Effector memory CD4-positive, alpha-beta T cell (primary cell): ENCODE measurements around the gene ROCK2.
"Not testable (repeated sequence)": the region's sequence is repeated elsewhere in the genome, so short reads cannot be mapped to it uniquely, and the experiment has no call there.

ENCODE experiments used
- DNase-seq, 3 donors: peaks; one replicate each; pipeline ENCODE4 v3.0.0-alpha.2; 2020
- H3K27ac ChIP-seq: 2 replicates; pipeline ENCODE4 v1.7.0; 2013; ENCODE audit warnings: mild to moderate bottlenecking, low read length, moderate library complexity; ENCODE audit not compliant: insufficient read depth, poor library complexity, severe bottlenecking
- H3K27me3 ChIP-seq: replicated peaks from 2 replicates; pipeline ENCODE4 v1.7.0; 2013; ENCODE audit warnings: mild to moderate bottlenecking, low read length; ENCODE audit not compliant: insufficient read depth, control insufficient read depth, poor library complexity, severe bottlenecking
- H3K36me3 ChIP-seq: 2 replicates; pipeline ENCODE4 v1.7.0; 2013; ENCODE audit warnings: mild to moderate bottlenecking, low read length, moderate library complexity; ENCODE audit not compliant: control insufficient read depth, insufficient read depth
- H3K4me1 ChIP-seq: 2 replicates; pipeline ENCODE4 v1.7.0; 2013; ENCODE audit warnings: low read length, mild to moderate bottlenecking; ENCODE audit not compliant: control insufficient read depth, insufficient read depth, poor library complexity, severe bottlenecking
- H3K4me3 ChIP-seq: 2 replicates; pipeline ENCODE4 v1.7.0; 2013; ENCODE audit warnings: low read length, low read depth, mild to moderate bottlenecking; ENCODE audit not compliant: insufficient read depth, poor library complexity, severe bottlenecking
- H3K9me3 ChIP-seq: 2 replicates; pipeline ENCODE4 v1.7.0; 2013; ENCODE audit warnings: mild to moderate bottlenecking, low read length, moderate library complexity; ENCODE audit not compliant: control insufficient read depth

Gene ROCK2

DNA sequence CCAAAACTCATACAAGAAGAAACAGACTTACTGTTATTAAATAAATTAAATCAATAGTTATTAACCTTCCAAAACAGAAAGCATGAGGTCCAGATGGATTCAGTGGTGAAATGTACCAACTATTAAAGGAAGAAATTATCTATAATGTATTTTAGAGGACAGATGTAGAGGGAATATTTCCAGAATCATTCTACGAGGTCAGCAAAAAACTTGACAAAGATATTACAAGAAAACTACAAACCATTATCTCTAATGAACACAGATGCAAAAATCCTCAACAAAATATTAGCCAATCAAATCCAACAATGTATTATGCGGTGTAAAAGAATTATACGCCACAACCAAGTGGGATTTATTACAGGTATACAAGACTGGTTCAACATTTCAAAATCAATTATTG lies 63.7 kb downstream of the ROCK2 start:
- Histone ChIP-seq H3K4me1 (no peaks in the 10 kb centered on the region), H3K27ac (no peak overlapping the region), H3K4me3 (no peak overlapping the region), H3K36me3 (peaks cover 11% of the 10 kb centered on the region), H3K27me3 (no peaks in the 10 kb centered on the region), H3K9me3 (no peaks in the 10 kb centered on the region)
- DNase-seq = no peak

DNA sequence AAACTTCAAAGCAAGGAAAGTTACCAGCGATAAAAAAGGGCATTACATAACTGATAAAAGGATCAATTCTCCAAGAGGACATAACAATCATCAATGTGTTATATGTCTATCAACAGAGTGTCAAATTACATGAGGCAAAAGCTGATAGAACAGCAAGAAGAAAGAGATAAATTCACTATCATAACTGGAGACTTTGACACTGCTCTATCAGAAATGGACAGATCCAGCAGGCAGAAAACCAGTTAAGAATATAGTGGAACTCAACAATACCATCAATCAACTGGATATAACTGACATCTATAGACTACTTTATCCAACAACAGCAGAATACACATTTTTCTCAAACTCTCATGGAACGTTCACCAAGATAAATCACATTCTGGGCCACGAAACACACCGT lies 65.0 kb downstream of the ROCK2 start:
- no peaks in the 10 kb centered on the region for H3K27me3 ChIP-seq
- DNase-seq = no peak
- H3K4me3 ChIP-seq = no peak overlapping the region
- H3K36me3 ChIP-seq = peaks cover 7% of the 10 kb centered on the region
- H3K27ac ChIP-seq = no peak overlapping the region
- no peaks in the 10 kb centered on the region for H3K4me1 ChIP-seq
- no peaks in the 10 kb centered on the region for H3K9me3 ChIP-seq

DNA sequence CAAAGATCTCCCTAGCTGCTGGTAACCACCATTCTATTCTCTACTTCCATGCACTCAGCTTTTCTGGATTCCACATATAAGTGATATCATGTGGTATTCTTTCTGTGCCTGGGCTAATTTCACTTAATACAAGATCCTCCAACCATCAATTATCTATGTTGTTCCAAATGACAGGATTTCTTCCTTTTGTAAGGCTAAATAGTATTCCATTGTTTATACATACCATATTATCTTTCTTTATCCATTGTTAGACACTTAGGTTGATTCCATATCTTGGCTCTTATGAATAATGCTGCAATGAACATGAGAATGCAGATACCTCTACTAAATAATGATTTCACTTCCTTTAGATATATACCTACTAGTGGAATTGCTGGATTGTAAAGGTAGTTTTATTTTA lies 66.2 kb downstream of the ROCK2 start:
- no peak for DNase-seq
- H3K27ac ChIP-seq = no peak overlapping the region
- H3K27me3 ChIP-seq = no peaks in the 10 kb centered on the region
- H3K36me3 ChIP-seq = peaks cover 4% of the 10 kb centered on the region
- H3K4me3 ChIP-seq = no peak overlapping the region
- no peaks in the 10 kb centered on the region for H3K4me1 ChIP-seq
- no peaks in the 10 kb centered on the region for H3K9me3 ChIP-seq

DNA sequence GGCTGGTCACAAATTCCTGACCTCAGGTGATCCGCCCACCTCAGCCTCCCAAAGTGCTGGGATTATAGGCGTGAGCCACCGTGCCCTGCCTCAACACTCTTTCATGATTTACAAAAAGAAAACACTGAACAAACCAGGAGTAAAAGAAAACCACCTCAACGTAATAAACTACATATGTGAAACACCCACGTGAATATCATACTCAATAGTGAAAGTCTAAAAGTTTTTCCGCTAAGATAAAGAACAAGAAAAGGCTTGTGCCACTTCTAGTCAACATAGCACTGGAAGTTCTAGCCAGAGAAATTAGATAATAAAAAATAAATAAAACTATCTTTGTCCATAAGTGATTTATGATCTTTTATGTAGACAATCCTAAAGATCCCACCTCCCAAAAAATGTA lies 68.5 kb downstream of the ROCK2 start:
- no peaks in the 10 kb centered on the region for H3K4me1 ChIP-seq
- no peaks in the 10 kb centered on the region for H3K9me3 ChIP-seq
- no peak overlapping the region for H3K4me3 ChIP-seq
- H3K27me3 ChIP-seq = no peaks in the 10 kb centered on the region
- H3K27ac ChIP-seq = no peak overlapping the region
- no peak for DNase-seq
- peaks cover 6% of the 10 kb centered on the region for H3K36me3 ChIP-seq

DNA sequence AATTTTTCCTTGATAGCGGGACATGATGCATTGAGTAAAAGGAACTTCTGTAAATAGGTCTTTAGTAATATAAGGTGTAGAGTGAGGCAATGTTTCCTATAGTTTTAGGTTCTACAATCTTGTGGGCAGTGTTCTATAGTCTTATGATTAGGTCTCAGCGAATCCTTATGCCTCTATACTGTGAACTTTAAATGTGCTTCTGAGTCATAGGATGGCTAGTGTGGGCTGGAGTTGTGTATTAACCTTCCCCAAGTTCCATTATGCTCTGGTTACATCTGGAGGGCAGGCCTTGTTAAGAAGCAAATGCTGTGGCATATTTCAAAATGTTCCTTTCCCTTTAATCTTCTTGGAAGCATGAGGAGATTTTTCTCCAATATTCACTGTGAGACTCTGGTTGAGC lies 73.5 kb downstream of the ROCK2 start:
- Histone ChIP-seq H3K27ac (no peak overlapping the region), H3K9me3 (no peaks in the 10 kb centered on the region), H3K27me3 (no peaks in the 10 kb centered on the region), H3K36me3 (peaks cover 8% of the 10 kb centered on the region), H3K4me1 (no peaks in the 10 kb centered on the region), H3K4me3 (no peak overlapping the region)
- no peak for DNase-seq

DNA sequence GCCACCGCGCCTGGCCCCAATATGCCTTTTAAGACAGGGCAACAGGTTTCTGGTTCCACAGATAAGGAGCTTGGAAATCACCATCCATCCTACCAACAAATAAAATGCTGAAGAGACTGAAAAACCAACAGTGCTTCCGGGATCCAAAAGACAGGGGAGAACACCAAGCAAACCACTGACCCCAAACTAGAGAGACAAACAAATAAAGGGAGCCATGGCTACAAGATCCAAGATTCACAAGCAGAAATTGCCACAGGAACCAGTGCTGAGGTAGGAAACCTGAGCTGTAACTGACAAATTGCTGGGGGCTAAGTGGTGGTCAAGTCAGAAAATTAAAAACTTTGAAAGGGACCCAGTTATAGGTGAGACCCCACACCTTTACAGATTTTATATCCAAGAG lies 76.5 kb downstream of the ROCK2 start:
- Histone ChIP-seq H3K4me3 (no peak overlapping the region), H3K27me3 (no peaks in the 10 kb centered on the region), H3K27ac (no peak overlapping the region), H3K36me3 (peaks cover 8% of the 10 kb centered on the region), H3K9me3 (no peaks in the 10 kb centered on the region), H3K4me1 (no peaks in the 10 kb centered on the region)
- DNase-seq = no peak

DNA sequence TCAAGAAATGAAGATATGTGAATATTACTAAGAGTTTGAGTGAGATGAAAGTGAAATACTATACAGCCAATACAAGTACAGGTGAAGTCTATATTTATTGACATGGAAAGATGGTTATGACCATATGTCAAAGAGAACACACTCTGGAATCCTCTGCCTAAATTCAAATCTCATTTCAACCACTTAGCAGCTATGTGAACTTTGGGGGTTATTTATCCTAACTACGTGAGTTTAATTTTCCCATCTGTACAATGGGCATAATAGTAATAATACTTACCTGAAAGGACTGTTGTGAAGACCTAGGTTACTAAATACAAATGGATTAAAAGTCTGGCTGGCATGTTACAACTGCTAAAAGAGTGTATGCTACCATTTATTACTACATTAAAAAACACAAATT lies 79.6 kb downstream of the ROCK2 start:
- Histone ChIP-seq H3K27ac (no peak overlapping the region), H3K4me1 (no peaks in the 10 kb centered on the region), H3K36me3 (peaks cover 5% of the 10 kb centered on the region), H3K4me3 (no peak overlapping the region), H3K9me3 (no peaks in the 10 kb centered on the region), H3K27me3 (no peaks in the 10 kb centered on the region)
- no peak for DNase-seq

DNA sequence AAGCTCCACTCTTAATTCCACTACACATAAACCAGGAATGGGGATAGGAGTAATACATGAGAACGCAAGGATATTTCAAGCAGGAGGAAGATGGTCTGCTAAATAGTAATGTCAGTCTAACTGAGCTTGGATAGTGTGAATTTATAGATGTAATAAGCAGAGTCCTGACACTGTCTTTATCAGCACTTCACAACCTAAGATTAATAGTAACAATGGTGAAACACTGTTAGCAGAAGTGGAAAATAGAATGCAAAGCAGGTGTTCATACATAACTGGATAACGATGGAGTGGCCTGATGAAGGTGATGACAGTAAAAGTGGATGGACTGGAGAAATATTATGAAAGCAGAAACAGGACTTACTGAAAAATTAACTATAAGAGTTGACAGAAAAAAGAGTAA lies 80.4 kb downstream of the ROCK2 start:
- DNase-seq = no peak
- Histone ChIP-seq H3K27ac (no peak overlapping the region), H3K27me3 (no peaks in the 10 kb centered on the region), H3K4me3 (no peak overlapping the region), H3K4me1 (no peaks in the 10 kb centered on the region), H3K36me3 (no peaks in the 10 kb centered on the region), H3K9me3 (no peaks in the 10 kb centered on the region)

DNA sequence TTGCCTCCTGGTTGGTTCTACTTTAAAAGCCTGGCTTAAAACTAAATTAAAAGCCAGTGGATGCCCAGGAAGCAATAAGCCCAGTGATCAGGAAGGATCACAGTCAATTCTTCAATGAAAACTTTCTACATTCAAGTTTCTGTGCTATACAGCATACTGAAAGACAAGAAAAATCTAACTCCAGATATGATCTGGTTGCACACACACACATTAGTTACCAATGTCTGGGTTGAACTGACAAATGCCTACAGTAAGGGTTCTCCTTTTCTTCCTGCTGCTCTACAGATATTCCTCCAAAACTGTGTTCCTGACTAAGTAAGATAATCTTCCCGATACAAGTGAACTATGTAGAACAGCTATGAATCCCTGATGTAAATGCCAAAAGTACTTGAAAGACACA lies 81.3 kb downstream of the ROCK2 start:
- Histone ChIP-seq H3K27me3 (no peaks in the 10 kb centered on the region), H3K36me3 (no peaks in the 10 kb centered on the region), H3K27ac (no peak overlapping the region), H3K4me3 (no peak overlapping the region), H3K9me3 (no peaks in the 10 kb centered on the region), H3K4me1 (no peaks in the 10 kb centered on the region)
- DNase-seq = no peak

DNA sequence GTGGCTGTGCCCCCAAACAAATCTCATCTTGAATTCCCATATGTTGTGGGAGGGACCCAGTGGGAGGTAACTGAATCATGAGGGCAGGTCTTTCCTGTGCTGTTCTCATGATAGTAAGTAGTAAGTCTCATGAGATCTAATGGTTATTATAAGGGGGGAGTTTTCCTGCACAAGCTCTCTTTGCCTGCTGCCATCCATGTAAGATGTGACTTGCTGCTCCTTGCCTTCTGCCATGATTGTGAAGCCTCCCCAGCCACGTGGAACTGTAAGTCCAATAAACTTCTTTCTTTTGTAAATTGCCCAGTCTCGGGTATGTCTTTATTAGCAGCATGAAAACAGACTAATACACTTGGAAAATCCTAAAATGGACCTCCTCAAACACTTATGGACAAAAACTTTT lies 82.0 kb downstream of the ROCK2 start:
- H3K36me3 ChIP-seq, H3K4me1 ChIP-seq, H3K9me3 ChIP-seq, DNase-seq, H3K27ac ChIP-seq, H3K27me3 ChIP-seq, H3K4me3 ChIP-seq: not testable (repeated sequence)

DNA sequence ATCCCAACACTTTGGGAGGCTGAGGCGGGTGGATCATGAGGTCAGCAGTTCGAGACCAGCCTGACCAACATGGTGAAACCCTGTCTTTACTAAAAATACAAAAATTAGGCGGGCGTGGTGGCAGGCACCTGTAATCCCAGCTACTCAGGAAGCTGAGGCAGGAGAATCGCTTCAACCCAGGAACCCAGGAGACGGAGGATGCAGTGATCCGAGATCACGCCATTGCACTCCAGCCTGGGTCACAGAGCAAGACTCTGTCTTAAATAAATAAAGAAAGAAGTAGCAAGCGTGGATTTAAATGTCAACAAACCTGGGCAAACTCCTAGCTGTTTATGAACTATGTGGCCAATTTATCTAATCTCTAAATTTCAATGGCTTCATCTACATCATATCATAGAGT lies 82.9 kb downstream of the ROCK2 start:
- not testable (repeated sequence) for DNase-seq, H3K9me3 ChIP-seq, H3K27ac ChIP-seq, H3K27me3 ChIP-seq, H3K4me3 ChIP-seq, H3K4me1 ChIP-seq, H3K36me3 ChIP-seq
